A549 (cell line): Measurements from ENCODE around the gene ISM1. TPM values are rescaled to one million over a fixed set of nuclear protein-coding genes. Genes with fewer than 3 reads are reported as not detected.

ENCODE experiments used
- ATAC-seq, 2 experiments: fragments of 200-7000 bp in 1 of 2; fragments of >200 bp in 1 of 2; cut with Nextera tagmentation in 1 of 2; cut with Tn5 transposase in 1 of 2; 3 replicates each; pipeline versions ENCODE4 v1.8.0 to v1.9.1; 2018 to 2020; ENCODE audit warnings: mild to moderate bottlenecking in 1 of 2, moderate library complexity in 1 of 2
- CTCF ChIA-PET: fragments of 300-600 bp; sonication (Branson Sonifier 250); formaldehyde crosslinking; extraction: SDS; loops from one replicate; lab custom pipeline; 2021; ENCODE audit warnings: antibody characterized with exemption, inconsistent platforms; lab: Yijun Ruan, JAX
- POLR2A ChIA-PET: fragments of 350-600 bp; formaldehyde crosslinking; extraction: SDS; loops from one replicate; lab custom pipeline; 2021; ENCODE audit warnings: antibody characterized with exemption, inconsistent platforms; lab: Yijun Ruan, JAX
- DNase-seq, 2 experiments: peaks; one replicate each; pipeline versions ENCODE4 v3.0.0 to v3.0.0-alpha.2; 2011 to 2016; ENCODE audit warnings: low read depth in 1 of 2, low spot score in 1 of 2
- FAIRE-seq: peaks from 2 replicates; lab custom pipeline; 2011; peaks lifted over from hg19 to GRCh38; lab: Jason Lieb, UNC
- H3K27ac ChIP-seq, 2 experiments: fragments of >200 bp; sonication (Bioruptor Twin); formaldehyde crosslinking; 3 replicates each; pipeline ENCODE4 v1.5.1; 2016 to 2017
- H3K4me1 ChIP-seq: fragments of >200 bp; sonication (Bioruptor Twin); formaldehyde crosslinking; 3 replicates; pipeline ENCODE4 v1.6.1; 2016
- H3K4me2 ChIP-seq: fragments of >200 bp; sonication (Bioruptor Twin); formaldehyde crosslinking; 3 replicates; pipeline ENCODE4 v1.6.1; 2016
- H3K4me3 ChIP-seq: fragments of >200 bp; sonication (Bioruptor Twin); formaldehyde crosslinking; 3 replicates; pipeline ENCODE4 v1.5.1; 2016
- H3K9me3 ChIP-seq: fragments of >200 bp; sonication (Bioruptor Twin); formaldehyde crosslinking; 3 replicates; pipeline ENCODE4 v1.6.1; 2016
- CHD4 ChIP-seq: fragments of 200-600 bp; sonication (generic); IDR thresholded peaks from 2 replicates; pipeline ENCODE4 v1.6.1; 2016; ENCODE audit warnings: antibody characterized with exemption, mild to moderate bottlenecking, borderline replicate concordance
- EHF ChIP-seq: fragments of 250-450 bp; sonication (Bioruptor Pico); IDR thresholded peaks from 2 replicates; pipeline ENCODE4 v1.5.0; 2020; ENCODE audit warnings: mild to moderate bottlenecking
- EP300 ChIP-seq, 2 experiments: fragments of >200 bp; sonication (Bioruptor Twin); formaldehyde crosslinking; IDR thresholded peaks; 2 replicates in 1 of 2; 3 replicates in 1 of 2; pipeline ENCODE4 v1.6.1; 2016 to 2017
- ESRRA ChIP-seq: fragments of 150-350 bp; IDR thresholded peaks from 2 replicates; pipeline ENCODE4 v1.6.1; 2014; ENCODE audit warnings: mild to moderate bottlenecking, low read length, borderline replicate concordance
- HDAC2 ChIP-seq: fragments of 200-600 bp; sonication (generic); IDR thresholded peaks from 2 replicates; pipeline ENCODE4 v1.6.1; 2016
- HOXB13 ChIP-seq: fragments of 250-450 bp; sonication (Bioruptor Pico); IDR thresholded peaks from 2 replicates; pipeline ENCODE4 v1.5.0; 2020; ENCODE audit warnings: low read depth, mild to moderate bottlenecking, moderate library complexity
- JUNB ChIP-seq: fragments of >200 bp; sonication (Bioruptor Twin); formaldehyde crosslinking; IDR thresholded peaks from 2 replicates; pipeline ENCODE4 v1.6.1; 2016
- KDM1A ChIP-seq: fragments of 200-600 bp; sonication (generic); IDR thresholded peaks from 2 replicates; pipeline ENCODE4 v1.6.1; 2016; ENCODE audit warnings: low read depth, mild to moderate bottlenecking
- KDM5A ChIP-seq: fragments of 200-600 bp; sonication (generic); IDR thresholded peaks from 2 replicates; pipeline ENCODE4 v1.6.1; 2016; ENCODE audit warnings: antibody characterized with exemption, mild to moderate bottlenecking
- MAZ ChIP-seq: fragments of 150-350 bp; IDR thresholded peaks from 2 replicates; pipeline ENCODE4 v1.6.1; 2014; ENCODE audit warnings: antibody characterized with exemption, low read depth, low read length, borderline replicate concordance
- NPAS2 ChIP-seq: fragments of 250-450 bp; sonication (Bioruptor Pico); IDR thresholded peaks from 2 replicates; pipeline ENCODE4 v1.8.0; 2022; ENCODE audit warnings: mild to moderate bottlenecking, moderate library complexity, borderline replicate concordance
- POLR2A ChIP-seq: IDR thresholded peaks from 2 replicates; pipeline ENCODE4 v1.6.1; 2012; ENCODE audit warnings: mild to moderate bottlenecking, low read length
- POLR2AphosphoS2 ChIP-seq: conservative IDR thresholded peaks from 2 replicates; pipeline ENCODE4 v1.6.1; 2012; ENCODE audit warnings: low read length, improper control_type of control experiment, inconsistent platforms
- RFX5 ChIP-seq: fragments of 450-650 bp; IDR thresholded peaks from 2 replicates; pipeline ENCODE4 v1.7.1; 2014; ENCODE audit warnings: antibody characterized with exemption, mild to moderate bottlenecking, moderate library complexity
- TFCP2L1 ChIP-seq: fragments of 250-450 bp; sonication (Bioruptor Pico); IDR thresholded peaks from 2 replicates; pipeline ENCODE4 v1.5.0; 2021; ENCODE audit warnings: mild to moderate bottlenecking
- TP53 ChIP-seq: fragments of 250-450 bp; sonication (Bioruptor Pico); IDR thresholded peaks from 2 replicates; pipeline ENCODE4 v1.5.0; 2021; ENCODE audit warnings: mild to moderate bottlenecking, moderate library complexity
- ZC3H11A ChIP-seq: fragments of 450-650 bp; IDR thresholded peaks from 2 replicates; pipeline ENCODE4 v1.6.1; 2014; ENCODE audit warnings: antibody characterized with exemption, mild to moderate bottlenecking
- ZSCAN20 ChIP-seq: fragments of 250-450 bp; sonication (Bioruptor Pico); IDR thresholded peaks from 2 replicates; pipeline ENCODE4 v1.8.0; 2022; ENCODE audit warnings: mild to moderate bottlenecking, moderate library complexity
- WGBS: methylation state at CpG from one replicate; pipeline ENCODE4 v1.1.6; 2017; ENCODE audit errors: missing lambda C conversion rate; 5-methylcytosine and 5-hydroxymethylcytosine counted together
- polyA plus RNA-seq, 4 experiments: library from polyadenylated mRNA; depleted of rRNA in 3 of 4; stranded (reverse); fragments of >200 nt; fragmentation: RNase III in 1 of 4; extraction: RNeasy Plus Mini Kit Qiagen cat#74134 plus additional on column Dnase treatment in 1 of 4; gene quantifications; 2 replicates in 3 of 4; 3 replicates in 1 of 4; pipeline ENCODE4 v1.2.3, GENCODE V29; 2011 to 2017
- TF ChIP-seq, protein P1 (sequence below): fragments of >200 bp; sonication (Bioruptor Twin); formaldehyde crosslinking; IDR thresholded peaks from 3 replicates; pipeline ENCODE4 v1.6.1; 2016
- TF ChIP-seq, protein P2 (sequence below): fragments of 250-450 bp; sonication (Bioruptor Pico); IDR thresholded peaks from 2 replicates; pipeline ENCODE4 v1.5.0; 2020; ENCODE audit warnings: low read depth, mild to moderate bottlenecking, moderate library complexity
- TF ChIP-seq, protein P3 (sequence below): fragments of 150-350 bp; IDR thresholded peaks from 2 replicates; pipeline ENCODE4 v1.6.1; 2014; ENCODE audit warnings: low read depth, mild to moderate bottlenecking, low read length
- TF ChIP-seq, protein P4 (sequence below): fragments of >200 bp; sonication (Bioruptor Twin); formaldehyde crosslinking; IDR thresholded peaks from 2 replicates; pipeline ENCODE4 v1.6.1; 2016
- TF ChIP-seq, protein P5 (sequence below): fragments of 250-450 bp; sonication (Bioruptor Pico); IDR thresholded peaks from 2 replicates; pipeline ENCODE4 v1.5.0; 2021; ENCODE audit warnings: mild to moderate bottlenecking, moderate library complexity, borderline replicate concordance
- TF ChIP-seq, protein P6 (sequence below): IDR thresholded peaks from 2 replicates; pipeline ENCODE4 v1.6.1; 2012; ENCODE audit warnings: low read depth, borderline replicate concordance
- TF ChIP-seq, protein P7 (sequence below): fragments of 450-650 bp; IDR thresholded peaks from 2 replicates; pipeline ENCODE4 v1.6.1; 2014; ENCODE audit warnings: antibody characterized with exemption

Gene ISM1
- polyA plus RNA-seq, 2 of the 4 experiments (the other 2 are of a cell fraction): 0.18 to 0.39 TPM

DNA sequence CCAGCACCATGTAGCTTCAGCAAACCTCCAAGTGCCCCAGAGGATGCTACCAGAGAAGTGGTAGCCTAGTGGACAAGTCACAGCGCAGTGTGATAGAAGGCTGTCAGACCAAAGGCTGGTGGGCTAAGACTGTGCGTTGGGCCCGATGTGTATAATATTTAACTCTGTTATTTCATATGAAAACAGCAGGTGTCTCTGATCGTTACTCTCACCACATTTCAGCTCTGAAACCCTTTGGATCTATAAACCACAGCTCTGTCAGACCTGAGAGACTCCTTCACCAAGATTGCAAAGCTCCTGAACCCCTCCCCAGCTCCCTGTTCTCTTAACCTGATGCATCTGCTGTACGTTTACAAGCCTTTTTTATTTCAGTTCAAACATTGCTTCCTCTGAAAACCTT is 43.8 kb downstream of the ISM1 start:
- CTCF ChIA-PET: interaction anchor here (0.7 to 2.2 kb wide), 9 partner anchors 8 to 281 kb away, joined by 3 to 7 read pairs (median 3); no protein-coding TSS in a partner anchor
- no peak for DNase-seq
- FAIRE-seq: no peak
- peaks cover 14% of the 10 kb centered on the region; the same call in 2 of the 3 replicates for H3K4me1 ChIP-seq
- H3K27ac ChIP-seq: no peak overlapping the region
- POLR2A ChIA-PET: no interaction called here
- TF ChIP-seq, protein P1, sequence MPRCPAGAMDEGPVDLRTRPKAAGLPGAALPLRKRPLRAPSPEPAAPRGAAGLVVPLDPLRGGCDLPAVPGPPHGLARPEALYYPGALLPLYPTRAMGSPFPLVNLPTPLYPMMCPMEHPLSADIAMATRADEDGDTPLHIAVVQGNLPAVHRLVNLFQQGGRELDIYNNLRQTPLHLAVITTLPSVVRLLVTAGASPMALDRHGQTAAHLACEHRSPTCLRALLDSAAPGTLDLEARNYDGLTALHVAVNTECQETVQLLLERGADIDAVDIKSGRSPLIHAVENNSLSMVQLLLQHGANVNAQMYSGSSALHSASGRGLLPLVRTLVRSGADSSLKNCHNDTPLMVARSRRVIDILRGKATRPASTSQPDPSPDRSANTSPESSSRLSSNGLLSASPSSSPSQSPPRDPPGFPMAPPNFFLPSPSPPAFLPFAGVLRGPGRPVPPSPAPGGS: no peak
- TF ChIP-seq ESRRA: no peak
- no peak for TF ChIP-seq HDAC2
- TF ChIP-seq RFX5: no peak
- no peak for TF ChIP-seq EHF (CRISPR knock-in tag)
- no peak for TF ChIP-seq NPAS2
- no peak for TF ChIP-seq JUNB
- no peak for TF ChIP-seq ZSCAN20 (CRISPR knock-in tag)
- TF ChIP-seq, protein P2, sequence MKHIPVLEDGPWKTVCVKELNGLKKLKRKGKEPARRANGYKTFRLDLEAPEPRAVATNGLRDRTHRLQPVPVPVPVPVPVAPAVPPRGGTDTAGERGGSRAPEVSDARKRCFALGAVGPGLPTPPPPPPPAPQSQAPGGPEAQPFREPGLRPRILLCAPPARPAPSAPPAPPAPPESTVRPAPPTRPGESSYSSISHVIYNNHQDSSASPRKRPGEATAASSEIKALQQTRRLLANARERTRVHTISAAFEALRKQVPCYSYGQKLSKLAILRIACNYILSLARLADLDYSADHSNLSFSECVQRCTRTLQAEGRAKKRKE (CRISPR knock-in tag): no peak
- TF ChIP-seq EP300 (IDR thresholded peaks at IDR 0.05): no peak
- TF ChIP-seq, protein P3, sequence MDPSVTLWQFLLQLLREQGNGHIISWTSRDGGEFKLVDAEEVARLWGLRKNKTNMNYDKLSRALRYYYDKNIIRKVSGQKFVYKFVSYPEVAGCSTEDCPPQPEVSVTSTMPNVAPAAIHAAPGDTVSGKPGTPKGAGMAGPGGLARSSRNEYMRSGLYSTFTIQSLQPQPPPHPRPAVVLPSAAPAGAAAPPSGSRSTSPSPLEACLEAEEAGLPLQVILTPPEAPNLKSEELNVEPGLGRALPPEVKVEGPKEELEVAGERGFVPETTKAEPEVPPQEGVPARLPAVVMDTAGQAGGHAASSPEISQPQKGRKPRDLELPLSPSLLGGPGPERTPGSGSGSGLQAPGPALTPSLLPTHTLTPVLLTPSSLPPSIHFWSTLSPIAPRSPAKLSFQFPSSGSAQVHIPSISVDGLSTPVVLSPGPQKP: no peak
- TF ChIP-seq TP53 (CRISPR knock-in tag): no peak
- TF ChIP-seq POLR2A: no peak
- H3K9me3 ChIP-seq: no peaks in the 10 kb centered on the region
- no peak overlapping the region for H3K4me3 ChIP-seq
- ATAC-seq: no peak
- no peak overlapping the region for H3K4me2 ChIP-seq
- WGBS: 68% methylated on average over 5 of the region's 5 CpGs

DNA sequence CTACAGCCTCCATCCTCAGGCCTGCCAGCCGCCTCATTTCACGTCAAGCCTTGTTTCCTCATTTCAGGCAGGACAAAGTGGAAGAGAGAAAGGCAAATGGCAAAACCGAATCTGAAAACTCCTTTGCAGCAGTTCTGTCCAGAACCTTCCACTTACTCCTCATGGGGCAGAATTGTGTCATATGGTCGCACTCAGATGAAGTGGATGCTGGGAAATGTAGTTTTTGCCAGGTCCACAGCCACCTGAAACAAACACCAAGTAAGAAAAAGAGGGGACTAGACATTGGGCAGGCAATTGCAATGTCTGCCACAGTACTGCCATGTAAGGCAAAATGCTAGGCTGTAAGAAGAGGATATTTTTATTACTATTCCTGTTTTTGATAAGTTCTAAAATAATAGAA is 44.9 kb downstream of the ISM1 start:
- H3K9me3 ChIP-seq: no peaks in the 10 kb centered on the region
- no peak for ATAC-seq
- no peak for TF ChIP-seq POLR2AphosphoS2
- TF ChIP-seq HOXB13: no peak
- no peak for TF ChIP-seq KDM1A
- TF ChIP-seq, protein P4, sequence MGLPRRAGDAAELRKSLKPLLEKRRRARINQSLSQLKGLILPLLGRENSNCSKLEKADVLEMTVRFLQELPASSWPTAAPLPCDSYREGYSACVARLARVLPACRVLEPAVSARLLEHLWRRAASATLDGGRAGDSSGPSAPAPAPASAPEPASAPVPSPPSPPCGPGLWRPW: no peak
- DNase-seq: no peak
- WGBS: 55% methylated on average over 4 of the region's 4 CpGs
- H3K4me1 ChIP-seq: peaks cover 14% of the 10 kb centered on the region; the same call in 2 of the 3 replicates
- ChIA-PET CTCF (interaction anchor here (0.9 to 2.2 kb wide), 2 partner anchors 14 to 191 kb away, joined by 3 to 7 read pairs; no protein-coding TSS in a partner anchor), POLR2A (no interaction called here)
- H3K4me3 ChIP-seq: no peak overlapping the region
- no peak overlapping the region for H3K4me2 ChIP-seq
- no peak for FAIRE-seq
- no peak overlapping the region for H3K27ac ChIP-seq

DNA sequence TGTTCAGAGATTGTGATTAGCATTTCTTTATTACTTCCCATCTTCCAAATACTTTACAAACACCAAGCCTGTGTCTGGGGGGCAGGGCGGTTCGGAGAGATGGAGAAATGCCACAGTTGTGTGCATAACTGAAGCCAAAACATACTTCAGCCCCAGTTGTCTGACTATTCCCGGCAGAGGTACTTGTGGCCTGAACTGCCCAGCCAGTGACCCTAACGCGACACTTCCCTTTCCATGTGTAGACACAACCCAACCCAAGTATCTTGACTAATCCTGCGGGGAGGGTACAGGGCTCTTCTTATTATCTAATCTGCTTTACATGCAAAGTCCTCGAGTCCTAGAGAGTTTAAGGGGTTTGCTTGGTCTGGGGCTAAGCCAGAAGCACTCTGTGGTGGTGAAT is 46.2 kb downstream of the ISM1 start:
- H3K4me3 ChIP-seq: no peak overlapping the region
- FAIRE-seq: no peak
- DNase-seq: no peak
- TF ChIP-seq CHD4: no peak
- no peak for TF ChIP-seq JUNB
- TF ChIP-seq, protein P2 (CRISPR knock-in tag): no peak
- TF ChIP-seq ZSCAN20 (CRISPR knock-in tag): no peak
- TF ChIP-seq, protein P5, sequence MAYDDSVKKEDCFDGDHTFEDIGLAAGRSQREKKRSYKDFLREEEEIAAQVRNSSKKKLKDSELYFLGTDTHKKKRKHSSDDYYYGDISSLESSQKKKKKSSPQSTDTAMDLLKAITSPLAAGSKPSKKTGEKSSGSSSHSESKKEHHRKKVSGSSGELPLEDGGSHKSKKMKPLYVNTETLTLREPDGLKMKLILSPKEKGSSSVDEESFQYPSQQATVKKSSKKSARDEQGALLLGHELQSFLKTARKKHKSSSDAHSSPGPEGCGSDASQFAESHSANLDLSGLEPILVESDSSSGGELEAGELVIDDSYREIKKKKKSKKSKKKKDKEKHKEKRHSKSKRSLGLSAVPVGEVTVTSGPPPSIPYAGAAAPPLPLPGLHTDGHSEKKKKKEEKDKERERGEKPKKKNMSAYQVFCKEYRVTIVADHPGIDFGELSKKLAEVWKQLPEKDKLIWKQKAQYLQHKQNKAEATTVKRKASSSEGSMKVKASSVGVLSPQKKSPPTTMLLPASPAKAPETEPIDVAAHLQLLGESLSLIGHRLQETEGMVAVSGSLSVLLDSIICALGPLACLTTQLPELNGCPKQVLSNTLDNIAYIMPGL: no peak
- no peak for TF ChIP-seq TFCP2L1 (CRISPR knock-in tag)
- TF ChIP-seq KDM5A: no peak
- TF ChIP-seq POLR2AphosphoS2: no peak
- TF ChIP-seq, protein P6, sequence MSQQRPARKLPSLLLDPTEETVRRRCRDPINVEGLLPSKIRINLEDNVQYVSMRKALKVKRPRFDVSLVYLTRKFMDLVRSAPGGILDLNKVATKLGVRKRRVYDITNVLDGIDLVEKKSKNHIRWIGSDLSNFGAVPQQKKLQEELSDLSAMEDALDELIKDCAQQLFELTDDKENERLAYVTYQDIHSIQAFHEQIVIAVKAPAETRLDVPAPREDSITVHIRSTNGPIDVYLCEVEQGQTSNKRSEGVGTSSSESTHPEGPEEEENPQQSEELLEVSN: no peak
- TF ChIP-seq, protein P7, sequence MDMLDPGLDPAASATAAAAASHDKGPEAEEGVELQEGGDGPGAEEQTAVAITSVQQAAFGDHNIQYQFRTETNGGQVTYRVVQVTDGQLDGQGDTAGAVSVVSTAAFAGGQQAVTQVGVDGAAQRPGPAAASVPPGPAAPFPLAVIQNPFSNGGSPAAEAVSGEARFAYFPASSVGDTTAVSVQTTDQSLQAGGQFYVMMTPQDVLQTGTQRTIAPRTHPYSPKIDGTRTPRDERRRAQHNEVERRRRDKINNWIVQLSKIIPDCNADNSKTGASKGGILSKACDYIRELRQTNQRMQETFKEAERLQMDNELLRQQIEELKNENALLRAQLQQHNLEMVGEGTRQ: no peak
- TF ChIP-seq, protein P1: no peak
- TF ChIP-seq ZC3H11A: no peak
- TF ChIP-seq MAZ: no peak

More for the DNA sequence above, 46.2 kb downstream of the ISM1 start:
- ChIA-PET POLR2A (no interaction called here), CTCF (no interaction called here)
- H3K27ac ChIP-seq: no peak overlapping the region
- no peak overlapping the region for H3K4me2 ChIP-seq
- no peak for ATAC-seq
- WGBS: 52% methylated on average over 7 of the region's 7 CpGs
- peaks cover 9% of the 10 kb centered on the region; the same call in 2 of the 3 replicates for H3K4me1 ChIP-seq
- H3K9me3 ChIP-seq: no peaks in the 10 kb centered on the region
